A549 treated with DMSO at 1 μM for 4 hours (cell line): ENCODE data around the gene ASTE1. TPM values are rescaled to one million over a fixed set of nuclear protein-coding genes. Genes with fewer than 3 reads are reported as not detected.

ENCODE experiments used
- total RNA-seq: library from RNA; stranded (reverse); fragments of 200-300 nt; extraction: Qiagen RNA extraction; gene quantifications from 5 replicates; pipeline ENCODE4 v1.2.3, GENCODE V29; 2022; ENCODE audit warnings: low read depth

Gene ASTE1, protein sequence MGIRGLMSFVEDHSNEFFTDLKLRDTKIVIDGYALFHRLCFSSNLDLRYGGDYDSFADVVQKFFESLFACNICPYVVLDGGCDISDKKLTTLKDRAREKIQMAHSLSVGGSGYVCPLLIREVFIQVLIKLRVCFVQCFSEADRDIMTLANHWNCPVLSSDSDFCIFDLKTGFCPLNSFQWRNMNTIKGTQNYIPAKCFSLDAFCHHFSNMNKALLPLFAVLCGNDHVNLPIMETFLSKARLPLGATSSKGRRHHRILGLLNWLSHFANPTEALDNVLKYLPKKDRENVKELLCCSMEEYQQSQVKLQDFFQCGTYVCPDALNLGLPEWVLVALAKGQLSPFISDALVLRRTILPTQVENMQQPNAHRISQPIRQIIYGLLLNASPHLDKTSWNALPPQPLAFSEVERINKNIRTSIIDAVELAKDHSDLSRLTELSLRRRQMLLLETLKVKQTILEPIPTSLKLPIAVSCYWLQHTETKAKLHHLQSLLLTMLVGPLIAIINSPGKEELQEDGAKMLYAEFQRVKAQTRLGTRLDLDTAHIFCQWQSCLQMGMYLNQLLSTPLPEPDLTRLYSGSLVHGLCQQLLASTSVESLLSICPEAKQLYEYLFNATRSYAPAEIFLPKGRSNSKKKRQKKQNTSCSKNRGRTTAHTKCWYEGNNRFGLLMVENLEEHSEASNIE
- 4.3 to 5.2 TPM (median 4.7 TPM) in 5 replicates for total RNA-seq

GRCh38 chr3:131026321-131027151, at the start of gene ASTE1, which contains the start of gene NEK11:
TSS of gene ASTE1 (minus strand) at chr3:131026825. CDS start at chr3:131025306, 1,519 bp downstream.
TSS of gene NEK11 (plus strand) at chr3:131026877. CDS start at chr3:131029709, 2,832 bp downstream.

Other genes starting within 250 kb of the ASTE1 start
- 25.6 to 39.4 TPM (median 35.0 TPM) in 5 replicates for gene ATP2C1, start 132.7 kb downstream of the ASTE1 start, total RNA-seq
- 3.0 to 4.3 TPM (median 4.2 TPM) in 5 replicates for gene NEK11, start 52 bp upstream of the ASTE1 start, total RNA-seq